Endometrium (tissue), 2 donors: Measurements from ENCODE around the gene ARSI.

Experiments used
- FAIRE-seq: peaks from 2 replicates; lab custom pipeline; 2012; peaks lifted over from hg19 to GRCh38; lab: Jason Lieb, UNC
- donor health status: control.
- donor health status: control.

ARSI gene

DNA sequence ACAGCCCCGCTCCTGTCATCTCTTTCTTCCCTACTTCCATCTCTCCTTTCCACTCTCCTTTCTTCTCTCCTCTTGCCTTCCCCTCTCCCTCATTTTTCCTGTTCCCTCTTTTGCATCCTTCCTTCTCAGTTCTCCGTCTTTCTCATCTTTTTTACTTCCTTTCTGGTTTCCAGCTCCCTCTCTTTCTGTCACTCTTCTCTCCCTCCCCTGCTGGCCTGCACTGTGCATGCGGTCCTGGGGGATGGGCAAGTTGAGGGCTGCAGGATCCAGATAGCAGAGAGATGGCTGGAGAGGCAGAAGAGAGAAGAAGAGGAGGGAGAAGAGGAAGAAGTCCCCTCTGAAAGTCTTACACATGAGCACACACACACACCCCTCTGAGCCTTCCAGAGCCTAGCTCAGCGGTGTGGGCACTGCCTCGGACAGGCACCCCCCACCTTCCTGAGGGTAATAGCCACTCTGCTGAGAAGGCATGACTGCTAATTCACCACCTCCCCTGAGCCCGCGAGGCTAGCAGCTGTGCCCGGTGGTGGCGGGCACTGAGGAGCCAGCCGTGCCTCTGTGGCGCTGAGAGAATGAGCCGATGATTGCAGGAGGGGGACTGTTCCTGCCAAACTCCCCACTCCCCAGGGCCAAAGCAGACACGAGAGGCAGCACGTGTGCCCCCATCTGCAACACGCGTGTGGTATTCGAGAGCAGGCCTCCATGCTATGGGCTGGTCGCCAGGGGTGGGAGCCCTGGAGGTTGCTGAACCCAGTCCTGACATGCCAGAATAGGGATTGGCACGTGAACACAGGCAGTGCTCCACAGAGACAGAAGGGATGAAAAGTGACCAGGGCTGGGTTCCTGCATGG is 9.4 kb downstream of the ARSI start:
- no peak for FAIRE-seq

DNA sequence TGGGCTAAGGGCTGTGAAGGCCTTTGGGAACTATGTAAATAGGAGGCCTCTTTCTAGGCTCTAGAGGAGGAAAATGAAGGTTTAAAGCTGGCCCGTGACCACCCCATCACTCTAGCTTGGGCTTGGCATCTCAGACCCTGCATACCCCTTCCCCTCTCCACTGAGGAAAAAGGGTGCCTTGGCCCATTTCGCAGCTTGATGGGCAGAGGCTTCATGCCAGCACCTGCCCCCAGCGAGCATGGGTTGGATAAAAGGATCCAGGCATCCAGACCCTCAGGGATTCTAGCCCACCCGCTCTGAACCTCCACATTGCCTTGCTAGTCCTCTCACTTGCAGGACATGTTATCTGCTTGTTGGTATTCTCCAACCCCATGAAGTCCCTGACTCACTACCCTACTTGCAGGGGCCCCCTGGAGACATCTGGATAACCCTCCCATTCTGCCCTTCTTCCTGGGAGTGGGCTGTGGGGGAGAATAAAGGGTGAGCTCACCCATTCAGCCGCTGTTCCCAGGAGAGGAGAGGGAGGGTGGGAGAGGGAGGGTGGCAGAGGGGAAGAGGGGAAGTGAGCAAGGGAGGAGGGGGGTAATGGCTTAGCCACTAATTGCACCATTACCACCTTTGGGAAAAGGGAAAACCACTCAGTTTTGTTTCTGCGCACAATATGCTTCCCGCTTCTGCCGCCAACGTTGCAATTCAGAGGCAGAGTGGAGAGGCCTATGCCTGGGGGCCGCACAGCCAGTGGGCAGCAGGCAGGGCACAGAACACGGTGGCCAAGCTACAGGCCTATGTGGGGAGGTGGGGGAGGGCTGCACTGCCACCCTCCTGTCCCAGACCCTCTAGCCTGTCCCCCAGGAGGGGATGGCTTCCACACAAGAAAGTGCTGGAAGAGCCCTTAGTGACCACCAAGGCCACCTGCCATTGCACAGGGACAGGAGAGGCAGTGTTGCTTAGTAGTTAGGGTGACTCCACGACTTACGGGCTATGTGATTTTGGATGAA is 11.0 kb downstream of the ARSI start:
- FAIRE-seq = no peak

DNA sequence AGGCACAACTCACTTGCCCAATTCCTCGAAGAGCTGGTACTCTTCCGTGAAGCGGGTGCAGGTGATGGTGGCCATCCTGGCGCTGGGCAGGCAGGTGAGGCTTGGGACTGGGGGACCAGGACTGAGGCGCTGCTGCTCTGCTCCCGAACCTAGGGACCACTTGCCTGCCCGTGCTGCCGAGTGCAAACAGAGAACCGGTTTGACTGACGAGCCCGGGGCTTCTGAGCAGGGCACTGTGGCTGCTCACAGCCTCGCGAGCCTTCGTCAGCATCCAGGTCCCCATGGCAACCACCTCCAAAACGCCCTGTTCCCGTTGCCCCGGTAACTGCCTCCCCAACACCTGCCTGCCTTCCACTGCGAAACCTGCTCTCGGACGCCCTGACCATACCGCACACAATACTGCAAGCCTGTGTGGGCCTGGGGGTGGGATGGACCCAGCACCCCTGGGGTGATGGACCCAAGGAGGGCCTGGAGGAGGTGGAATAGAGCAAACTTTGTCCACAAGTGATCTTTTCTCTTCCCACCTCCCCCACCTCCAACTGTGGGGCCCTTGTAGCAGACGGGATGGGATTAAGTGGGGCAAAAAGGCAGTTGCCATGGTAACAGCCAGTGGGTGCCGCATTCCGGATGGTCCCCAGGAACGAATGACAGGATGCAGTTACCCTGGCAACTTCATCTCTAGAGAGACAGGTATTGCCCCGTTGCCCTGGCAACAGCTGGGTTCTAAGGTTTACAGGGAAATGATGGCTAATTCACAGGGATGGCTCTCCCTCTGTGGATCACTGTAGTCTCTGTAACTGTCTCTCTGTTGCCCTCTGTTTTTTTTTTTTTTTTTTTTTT is 12.9 kb downstream of the ARSI start, which contains the start of gene CAMK2A:
Gene CAMK2A, minus strand, starts transcription at position 223 of the 840 bp plus-strand sequence. Its CDS starts 148 bp downstream, at position 75.
- FAIRE-seq = no peak

DNA sequence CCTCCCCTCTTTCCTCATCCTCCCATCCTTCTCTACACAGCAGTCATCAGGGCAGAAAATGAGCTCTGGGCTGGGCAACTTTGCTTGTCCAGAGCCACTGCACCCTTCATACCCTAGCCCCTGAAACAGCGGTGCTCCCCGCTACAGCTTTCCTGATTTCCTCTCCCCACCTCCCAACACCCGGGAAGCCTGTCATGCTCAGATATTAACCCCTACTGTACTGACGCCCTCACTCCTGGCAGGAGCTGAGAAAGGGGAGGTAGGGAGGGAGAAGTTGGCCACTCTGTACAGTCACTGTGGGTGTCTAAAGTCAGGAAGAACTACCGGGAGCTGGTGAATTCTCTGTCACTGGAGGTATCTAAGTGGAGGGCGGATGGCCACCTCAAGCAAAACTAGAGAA is 13.9 kb downstream of the ARSI start:
- no peak for FAIRE-seq

DNA sequence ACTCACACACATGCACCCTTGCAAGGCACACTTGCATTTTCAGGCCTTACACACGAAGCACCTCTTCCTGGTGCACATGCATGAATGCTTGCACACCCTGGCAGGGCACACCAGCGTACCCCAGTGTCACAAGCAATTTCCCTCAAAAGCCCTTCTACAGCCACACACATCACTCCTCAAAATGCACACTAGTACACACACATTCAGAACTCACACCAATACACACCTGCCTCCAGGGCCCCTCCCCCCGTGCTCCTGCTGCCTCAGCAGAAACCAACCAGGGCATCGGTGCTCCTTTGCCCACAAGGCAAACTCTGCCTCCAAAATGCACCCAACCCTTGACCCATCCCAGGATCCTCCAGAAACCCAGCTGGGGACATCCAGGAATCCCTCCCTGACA is 14.3 kb downstream of the ARSI start:
- no peak for FAIRE-seq

- no peak for FAIRE-seq
These were observed 15.9 kb downstream of the ARSI start for GRCh38 chr5:150286820-150287219.

- no peak for FAIRE-seq
These were observed 17.6 kb downstream of the ARSI start for GRCh38 chr5:150285114-150285513.

DNA sequence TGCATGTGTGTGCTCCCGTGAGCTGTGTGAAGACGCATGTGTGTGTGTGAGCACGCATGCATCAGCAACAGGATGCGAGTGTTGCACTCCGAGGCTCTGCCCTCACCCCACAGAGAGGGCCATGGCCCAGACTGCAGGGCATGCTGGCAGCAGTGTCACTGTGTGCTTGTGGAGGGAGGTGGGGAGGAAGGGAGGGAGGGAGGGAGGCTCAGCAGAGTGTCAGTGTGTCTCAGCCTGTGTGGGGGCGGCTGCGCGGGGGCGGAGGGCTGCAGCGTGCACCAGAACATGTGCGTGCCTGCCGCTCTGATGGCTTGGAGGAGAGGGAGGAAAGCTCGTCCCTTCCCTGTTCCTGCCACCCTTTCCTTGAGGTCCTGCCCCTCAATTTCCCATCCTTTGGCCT is 18.4 kb downstream of the ARSI start:
- no peak for FAIRE-seq

DNA sequence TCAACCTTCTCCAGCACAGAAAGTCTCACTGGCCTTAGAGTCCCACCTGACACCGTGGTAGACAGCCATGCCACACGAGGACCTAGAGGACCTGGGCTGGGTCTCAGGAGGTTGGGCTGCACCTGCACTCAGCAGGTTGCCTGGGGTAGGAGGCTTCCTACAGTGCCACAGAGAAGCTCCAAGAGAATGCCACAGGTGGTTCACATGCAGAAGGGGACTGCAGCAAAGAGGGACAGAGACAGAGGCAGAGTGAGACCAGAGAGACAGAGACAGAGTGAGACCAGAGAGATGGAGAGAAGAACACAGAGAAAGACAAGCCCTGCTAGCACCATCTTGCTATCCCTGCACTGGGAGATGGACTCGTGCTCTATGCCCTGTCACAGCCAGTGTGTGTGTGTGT is 18.8 kb downstream of the ARSI start:
- FAIRE-seq = no peak

DNA sequence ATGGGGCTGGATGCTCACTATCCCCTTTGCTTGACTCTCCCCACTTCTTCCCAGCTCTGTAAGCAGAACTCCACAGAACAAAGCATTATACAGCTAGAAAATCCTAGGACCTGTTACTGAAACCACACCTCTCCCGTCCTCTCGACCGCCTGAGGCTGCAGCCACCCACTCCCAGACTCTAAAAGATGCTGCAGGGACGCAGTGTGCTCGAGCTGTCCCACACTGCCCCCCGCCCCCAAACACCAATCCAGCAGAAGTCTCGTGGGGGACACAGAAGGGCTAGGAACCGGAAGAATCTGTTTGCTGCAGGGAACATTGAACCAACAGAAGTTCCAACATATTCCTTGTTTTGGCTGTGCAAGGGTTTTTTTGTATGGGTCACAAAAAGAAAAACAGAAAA is 20.7 kb downstream of the ARSI start:
- FAIRE-seq = no peak

GRCh38 chr5:150279330-150280020 is 23.2 kb downstream of the ARSI start:
- no peak for FAIRE-seq

DNA sequence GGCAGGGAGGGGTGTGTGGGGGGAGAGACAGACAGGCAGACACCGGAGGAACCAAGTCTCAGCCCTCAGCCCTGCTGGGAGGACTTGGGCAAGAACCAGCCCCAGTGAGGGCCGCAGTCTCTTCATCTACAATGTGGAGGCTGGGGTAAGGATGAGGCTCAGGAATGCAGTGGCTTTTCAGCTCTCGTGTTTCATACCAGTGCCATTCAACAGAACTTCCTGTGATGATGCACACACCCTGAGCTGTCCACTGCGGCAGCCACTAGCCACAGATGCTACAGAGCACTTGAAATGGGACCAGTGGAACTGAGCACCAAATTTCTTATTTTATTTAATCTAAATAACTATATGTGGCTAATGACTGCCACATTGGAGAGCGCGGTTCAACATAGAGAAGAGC is 23.8 kb downstream of the ARSI start:
- FAIRE-seq = no peak

DNA sequence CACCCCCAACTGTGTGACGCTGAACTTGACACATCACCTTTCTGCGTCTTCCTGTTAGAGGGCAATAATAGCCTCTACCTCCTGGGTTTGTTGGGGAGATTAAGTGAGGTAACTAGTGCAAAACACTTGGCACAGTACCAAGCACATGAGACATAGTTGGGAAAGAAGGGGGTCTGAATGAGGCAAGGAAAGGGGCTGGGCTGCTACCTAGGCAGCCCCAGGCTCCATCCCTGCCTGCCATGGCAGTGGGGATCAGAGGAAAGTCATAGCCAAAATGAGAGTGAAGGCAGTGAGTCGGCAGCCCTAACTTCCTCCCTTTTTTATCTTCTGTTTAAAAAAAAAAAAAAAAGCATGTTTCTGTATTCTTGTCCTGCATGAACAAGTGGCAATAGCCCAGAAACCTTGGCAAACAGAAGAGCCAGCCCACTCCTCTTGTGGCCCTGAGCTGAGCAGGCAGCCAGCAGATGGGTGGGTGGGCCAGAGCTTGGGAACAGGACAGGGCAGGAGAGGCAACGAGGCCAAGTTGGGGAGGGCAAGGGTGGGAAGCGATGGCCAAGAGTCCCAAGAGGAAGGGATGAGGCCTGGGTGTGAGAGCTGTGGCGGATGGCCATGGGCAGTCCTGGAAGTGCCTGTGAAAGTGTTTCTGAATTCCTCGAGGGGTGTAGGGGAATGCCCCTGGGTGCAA is 24.5 kb downstream of the ARSI start:
- FAIRE-seq = no peak

- FAIRE-seq = no peak
These were observed 25.7 kb downstream of the ARSI start for GRCh38 chr5:150277043-150277442.

DNA sequence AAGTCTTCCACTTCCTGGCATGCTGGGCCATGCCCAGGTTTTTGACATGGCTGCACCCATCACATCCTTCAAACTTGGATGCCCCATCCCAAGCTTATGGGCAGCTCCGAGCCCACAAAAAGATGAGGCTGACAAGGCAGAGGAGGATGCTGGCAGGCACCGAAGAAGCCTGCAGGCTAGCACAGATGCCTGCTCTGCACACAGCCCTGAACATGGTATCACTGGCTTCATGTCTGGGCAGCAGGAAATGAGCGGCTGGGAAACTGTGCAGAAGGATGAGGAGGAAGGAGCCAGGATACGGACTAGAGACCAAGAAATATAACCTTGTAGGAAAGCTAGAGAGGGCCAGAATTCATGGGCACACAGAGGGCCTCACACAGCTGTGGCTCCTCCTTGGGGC is 27.9 kb downstream of the ARSI start:
- no peak for FAIRE-seq

DNA sequence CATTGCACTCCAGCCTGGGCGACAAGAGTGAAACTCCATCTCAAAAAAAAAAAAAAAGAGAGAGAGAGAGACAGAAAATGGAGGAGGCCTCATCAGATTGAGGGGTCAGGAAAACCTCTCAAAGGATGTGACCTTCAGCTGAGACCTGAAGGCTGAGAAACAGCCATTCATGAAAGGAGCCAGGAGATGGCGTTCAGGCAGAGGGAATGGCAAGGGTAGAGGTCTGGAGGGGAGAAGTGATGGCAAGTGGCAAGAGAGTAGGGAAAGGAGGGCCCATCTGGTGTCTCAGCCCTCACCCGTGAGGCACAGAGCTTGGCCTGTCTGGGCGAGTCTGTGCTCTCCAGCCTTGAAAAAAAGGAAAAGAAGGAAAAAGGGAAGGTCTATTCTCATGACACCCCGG is 30.2 kb downstream of the ARSI start:
- FAIRE-seq = no peak

- no peak for FAIRE-seq
These were observed 30.8 kb downstream of the ARSI start for GRCh38 chr5:150271923-150272322.

GRCh38 chr5:150271296-150271692 is 31.4 kb downstream of the ARSI start:
- no peak for FAIRE-seq

- no peak for FAIRE-seq
These were observed 32.0 kb downstream of the ARSI start for GRCh38 chr5:150270541-150271295.

GRCh38 chr5:150266871-150267291 is 35.8 kb downstream of the ARSI start:
- no peak for FAIRE-seq
